Measurements from ENCODE around the gene SMIM44. TPM values are rescaled to one million over a fixed set of nuclear protein-coding genes. Genes with fewer than 3 reads are reported as not detected.

The SMIM44 gene
- total RNA-seq, 1 donor from 2014 or later = not detected

GRCh38 chr19:3524078-3524842 is 41.0 kb upstream of the SMIM44 start:
- peaks cover 46% of the 10 kb centered on the region for H3K36me3 ChIP-seq (ENCODE audit: control insufficient read depth, insufficient read depth, low read length)
- TF ChIP-seq CTCF (IDR thresholded peaks at IDR 0.05; ENCODE audit: insufficient read depth, low read length, severe bottlenecking) = no peak
- DNase-seq (ENCODE audit: low read depth) (no peak), FAIRE-seq (no peak)
- no peaks in the 10 kb centered on the region for H3K27me3 ChIP-seq (ENCODE audit: control insufficient read depth, insufficient read depth, low read length)
- H3K4me3 ChIP-seq (ENCODE audit: low read depth, low read length) = no peak overlapping the region

GRCh38 chr19:3523361-3524077 is 40.3 kb upstream of the SMIM44 start:
- DNase-seq (ENCODE audit: low read depth) = no peak
- no peak for TF ChIP-seq CTCF (IDR thresholded peaks at IDR 0.05; ENCODE audit: insufficient read depth, low read length, severe bottlenecking)
- Histone ChIP-seq H3K36me3 (ENCODE audit: control insufficient read depth, insufficient read depth, low read length) (peaks cover 50% of the 10 kb centered on the region), H3K27me3 (ENCODE audit: control insufficient read depth, insufficient read depth, low read length) (no peaks in the 10 kb centered on the region), H3K4me3 (ENCODE audit: low read depth, low read length) (no peak overlapping the region)
- no peak for FAIRE-seq

- Histone ChIP-seq H3K27me3 (ENCODE audit: control insufficient read depth, insufficient read depth, low read length) (no peaks in the 10 kb centered on the region), H3K36me3 (ENCODE audit: control insufficient read depth, insufficient read depth, low read length) (peaks cover 44% of the 10 kb centered on the region), H3K4me3 (ENCODE audit: low read depth, low read length) (no peak overlapping the region)
- FAIRE-seq = no peak
- TF ChIP-seq CTCF (IDR thresholded peaks at IDR 0.05; ENCODE audit: insufficient read depth, low read length, severe bottlenecking) = no peak
- DNase-seq (ENCODE audit: low read depth) = no peak
Measured at GRCh38 chr19:3522421-3523360, 39.5 kb upstream of the SMIM44 start.

GRCh38 chr19:3521104-3521445 is 37.8 kb upstream of the SMIM44 start:
- Histone ChIP-seq H3K36me3 (ENCODE audit: control insufficient read depth, insufficient read depth, low read length) (peaks cover 34% of the 10 kb centered on the region), H3K27me3 (ENCODE audit: control insufficient read depth, insufficient read depth, low read length) (no peaks in the 10 kb centered on the region), H3K4me3 (ENCODE audit: low read depth, low read length) (peak overlapping the region; percentile 9)
- no peak for TF ChIP-seq CTCF (IDR thresholded peaks at IDR 0.05; ENCODE audit: insufficient read depth, low read length, severe bottlenecking)
- no peak for DNase-seq (ENCODE audit: low read depth)
- FAIRE-seq = no peak

- peak; percentile 94 for FAIRE-seq
- peak; percentile 87 for DNase-seq (ENCODE audit: low read depth)
Measured at GRCh38 chr19:3520166-3521103, 37.2 kb upstream of the SMIM44 start.

More at GRCh38 chr19:3520166-3521103, 37.2 kb upstream of the SMIM44 start:
- peaks cover 33% of the 10 kb centered on the region for H3K36me3 ChIP-seq (ENCODE audit: control insufficient read depth, insufficient read depth, low read length)
- TF ChIP-seq CTCF (IDR thresholded peaks at IDR 0.05; ENCODE audit: insufficient read depth, low read length, severe bottlenecking) = peak; percentile 9
- H3K4me3 ChIP-seq (ENCODE audit: low read depth, low read length) = peak overlapping the region; percentile 9
- H3K27me3 ChIP-seq (ENCODE audit: control insufficient read depth, insufficient read depth, low read length) = no peaks in the 10 kb centered on the region

All from bronchial epithelial cell (primary cell).